ENCODE results near the gene ADSS2.
A peak's percentile ranks its signal among the peaks of the same experiment; 100 is the strongest.

Gene ADSS2

DNA sequence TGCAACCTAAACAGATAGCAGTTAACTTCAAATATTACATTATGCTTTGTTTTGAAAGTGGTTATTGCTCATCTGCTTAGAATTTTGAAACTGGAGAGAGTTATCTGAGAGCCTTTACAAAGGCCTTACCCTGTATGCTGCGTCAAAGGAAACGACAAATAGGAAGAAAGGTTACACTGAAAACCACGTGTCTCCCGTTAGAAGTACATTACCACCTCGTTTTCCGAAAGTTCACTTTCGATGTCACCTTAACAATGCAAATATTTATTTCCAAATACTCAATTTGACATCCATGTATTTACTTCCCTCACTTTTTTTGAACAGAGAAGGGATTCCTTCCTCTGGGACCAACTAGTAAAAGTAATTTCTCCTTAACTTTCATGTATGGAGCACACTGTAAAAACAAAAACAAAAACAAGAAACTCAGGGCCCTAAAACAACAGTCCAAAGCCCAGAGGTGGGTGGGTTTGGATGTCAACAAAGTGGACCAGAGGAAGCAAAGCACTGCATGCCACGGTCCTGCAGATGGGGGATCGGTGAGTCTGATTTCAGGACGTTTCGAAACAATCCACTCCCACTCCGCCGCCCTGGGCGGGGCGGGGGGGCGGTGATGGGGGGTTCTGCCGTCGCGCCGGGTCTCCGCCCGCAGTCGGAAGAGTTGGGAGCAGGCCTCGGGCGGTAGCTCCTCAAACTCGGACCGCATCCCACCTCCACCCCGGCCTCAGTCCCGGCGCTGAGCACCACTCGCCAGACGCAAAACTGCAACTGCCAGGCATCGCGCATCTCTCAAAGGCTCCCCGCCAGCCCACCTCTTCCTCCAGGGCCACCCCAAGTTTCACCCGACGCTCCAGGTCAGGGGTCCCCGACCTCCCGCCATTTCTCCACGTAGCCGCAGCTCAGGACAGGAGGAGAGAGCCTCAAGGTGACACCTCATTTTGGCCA lies 841 bp downstream of the ADSS2 start (continued):
- TF ChIP-seq ZNF692 (tag by site-specific recombination; IDR thresholded peaks at IDR 0.05) (no peak), BCL11A (tag by site-specific recombination; IDR thresholded peaks at IDR 0.05; ENCODE audit: low read depth) (peak; percentile 71; the same call in 1 of the 2 replicates), ZNF626 (tag by site-specific recombination; IDR thresholded peaks at IDR 0.05) (no peak), OVOL3 (tag by site-specific recombination; IDR thresholded peaks at IDR 0.05) (peak; percentile 84), ZNF335 (tag by site-specific recombination; conservative IDR thresholded peaks at IDR 0.05) (peak; percentile 94), ZSCAN18 (tag by site-specific recombination; IDR thresholded peaks at IDR 0.05) (no peak), GLIS2 (tag by site-specific recombination; IDR thresholded peaks at IDR 0.05) (peak; percentile 98), ZNF747 (tag by site-specific recombination; IDR thresholded peaks at IDR 0.05) (no peak), ZNF324 (tag by site-specific recombination; IDR thresholded peaks at IDR 0.05) (no peak), ZNF354C (tag by site-specific recombination; IDR thresholded peaks at IDR 0.05; ENCODE audit: borderline replicate concordance, low read depth) (no peak), ZNF155 (tag by site-specific recombination; IDR thresholded peaks at IDR 0.05) (no peak), ATF2 (tag by site-specific recombination; IDR thresholded peaks at IDR 0.05; ENCODE audit: low read depth) (no peak), KLF1 (tag by site-specific recombination; IDR thresholded peaks at IDR 0.05) (peak; percentile 91), ZNF292 (tag by site-specific recombination; IDR thresholded peaks at IDR 0.05; ENCODE audit: borderline replicate concordance, low read depth) (no peak), ZNF660 (tag by site-specific recombination; IDR thresholded peaks at IDR 0.05) (peak; percentile 26), ZNF600 (tag by site-specific recombination; IDR thresholded peaks at IDR 0.05) (peak; percentile 32; the same call in 1 of the 2 replicates), ZNF311 (tag by site-specific recombination; IDR thresholded peaks at IDR 0.05; ENCODE audit: borderline replicate concordance) (no peak), MYNN (tag by site-specific recombination; IDR thresholded peaks at IDR 0.05; ENCODE audit: borderline replicate concordance) (no peak), ZNF274 (IDR thresholded peaks at IDR 0.05; ENCODE audit: low read length) (no peak), ZNF274 (tag by site-specific recombination; IDR thresholded peaks at IDR 0.05; ENCODE audit: borderline replicate concordance) (no peak), ZNF174 (tag by site-specific recombination; IDR thresholded peaks at IDR 0.05) (no peak), GLI2 (tag by site-specific recombination; IDR thresholded peaks at IDR 0.05; ENCODE audit: borderline replicate concordance, low read depth) (no peak), ZNF121 (tag by site-specific recombination; IDR thresholded peaks at IDR 0.05) (0 out of 2 replicates have a peak, but pooled peaks have one; percentile 42), ZNF629 (tag by site-specific recombination; IDR thresholded peaks at IDR 0.05) (peak; percentile 22), SP3 (tag by site-specific recombination; IDR thresholded peaks at IDR 0.05) (peak; percentile 96), ZBTB1 (tag by site-specific recombination; IDR thresholded peaks at IDR 0.05) (no peak), ZNF394 (tag by site-specific recombination; IDR thresholded peaks at IDR 0.05; ENCODE audit: borderline replicate concordance) (no peak), ZNF792 (tag by site-specific recombination; IDR thresholded peaks at IDR 0.05) (peak; percentile 13; the same call in 1 of the 2 replicates)
- TF ChIP-seq, protein P1, sequence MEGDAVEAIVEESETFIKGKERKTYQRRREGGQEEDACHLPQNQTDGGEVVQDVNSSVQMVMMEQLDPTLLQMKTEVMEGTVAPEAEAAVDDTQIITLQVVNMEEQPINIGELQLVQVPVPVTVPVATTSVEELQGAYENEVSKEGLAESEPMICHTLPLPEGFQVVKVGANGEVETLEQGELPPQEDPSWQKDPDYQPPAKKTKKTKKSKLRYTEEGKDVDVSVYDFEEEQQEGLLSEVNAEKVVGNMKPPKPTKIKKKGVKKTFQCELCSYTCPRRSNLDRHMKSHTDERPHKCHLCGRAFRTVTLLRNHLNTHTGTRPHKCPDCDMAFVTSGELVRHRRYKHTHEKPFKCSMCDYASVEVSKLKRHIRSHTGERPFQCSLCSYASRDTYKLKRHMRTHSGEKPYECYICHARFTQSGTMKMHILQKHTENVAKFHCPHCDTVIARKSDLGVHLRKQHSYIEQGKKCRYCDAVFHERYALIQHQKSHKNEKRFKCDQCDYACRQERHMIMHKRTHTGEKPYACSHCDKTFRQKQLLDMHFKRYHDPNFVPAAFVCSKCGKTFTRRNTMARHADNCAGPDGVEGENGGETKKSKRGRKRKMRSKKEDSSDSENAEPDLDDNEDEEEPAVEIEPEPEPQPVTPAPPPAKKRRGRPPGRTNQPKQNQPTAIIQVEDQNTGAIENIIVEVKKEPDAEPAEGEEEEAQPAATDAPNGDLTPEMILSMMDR (tag by site-specific recombination; IDR thresholded peaks at IDR 0.05), result no peak
- TF ChIP-seq, protein P2, sequence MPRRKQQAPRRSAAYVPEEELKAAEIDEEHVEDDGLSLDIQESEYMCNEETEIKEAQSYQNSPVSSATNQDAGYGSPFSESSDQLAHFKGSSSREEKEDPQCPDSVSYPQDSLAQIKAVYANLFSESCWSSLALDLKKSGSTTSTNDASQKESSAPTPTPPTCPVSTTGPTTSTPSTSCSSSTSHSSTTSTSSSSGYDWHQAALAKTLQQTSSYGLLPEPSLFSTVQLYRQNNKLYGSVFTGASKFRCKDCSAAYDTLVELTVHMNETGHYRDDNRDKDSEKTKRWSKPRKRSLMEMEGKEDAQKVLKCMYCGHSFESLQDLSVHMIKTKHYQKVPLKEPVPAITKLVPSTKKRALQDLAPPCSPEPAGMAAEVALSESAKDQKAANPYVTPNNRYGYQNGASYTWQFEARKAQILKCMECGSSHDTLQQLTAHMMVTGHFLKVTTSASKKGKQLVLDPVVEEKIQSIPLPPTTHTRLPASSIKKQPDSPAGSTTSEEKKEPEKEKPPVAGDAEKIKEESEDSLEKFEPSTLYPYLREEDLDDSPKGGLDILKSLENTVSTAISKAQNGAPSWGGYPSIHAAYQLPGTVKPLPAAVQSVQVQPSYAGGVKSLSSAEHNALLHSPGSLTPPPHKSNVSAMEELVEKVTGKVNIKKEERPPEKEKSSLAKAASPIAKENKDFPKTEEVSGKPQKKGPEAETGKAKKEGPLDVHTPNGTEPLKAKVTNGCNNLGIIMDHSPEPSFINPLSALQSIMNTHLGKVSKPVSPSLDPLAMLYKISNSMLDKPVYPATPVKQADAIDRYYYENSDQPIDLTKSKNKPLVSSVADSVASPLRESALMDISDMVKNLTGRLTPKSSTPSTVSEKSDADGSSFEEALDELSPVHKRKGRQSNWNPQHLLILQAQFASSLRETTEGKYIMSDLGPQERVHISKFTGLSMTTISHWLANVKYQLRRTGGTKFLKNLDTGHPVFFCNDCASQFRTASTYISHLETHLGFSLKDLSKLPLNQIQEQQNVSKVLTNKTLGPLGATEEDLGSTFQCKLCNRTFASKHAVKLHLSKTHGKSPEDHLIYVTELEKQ (tag by site-specific recombination; IDR thresholded peaks at IDR 0.05; ENCODE audit: borderline replicate concordance), result 0 out of 2 replicates have a peak, but pooled peaks have one; percentile 27
